Upper lobe of right lung (tissue), 1 donor: ENCODE results near the gene NLGN1. TPM values are rescaled to one million over a fixed set of nuclear protein-coding genes. Genes with fewer than 3 reads are reported as not detected.

ENCODE experiments used
- ATAC-seq: fragments of 200-7000 bp; cut with Tn5 transposase; one replicate; pipeline ENCODE4 v1.9.1; 2020; ENCODE audit warnings: mild to moderate bottlenecking, moderate library complexity
- DNase-seq: peaks from one replicate; pipeline ENCODE4 v3.0.0-alpha.2; 2020
- H3K27ac ChIP-seq: fragments of 200-600 bp; one replicate; pipeline ENCODE4 v1.8.0; 2022
- H3K27me3 ChIP-seq: fragments of 200-600 bp; one replicate; pipeline ENCODE4 v1.8.0; 2022; ENCODE audit warnings: mild to moderate bottlenecking
- H3K36me3 ChIP-seq: fragments of 200-600 bp; one replicate; pipeline ENCODE4 v1.8.0; 2022
- H3K4me1 ChIP-seq: fragments of 200-600 bp; one replicate; pipeline ENCODE4 v1.8.0; 2022
- H3K4me3 ChIP-seq: fragments of 200-600 bp; one replicate; pipeline ENCODE4 v1.8.0; 2022; ENCODE audit warnings: mild to moderate bottlenecking
- H3K9me3 ChIP-seq: fragments of 200-600 bp; one replicate; pipeline ENCODE4 v1.8.0; 2022
- CTCF ChIP-seq: fragments of 200-600 bp; IDR thresholded peaks from one replicate; pipeline ENCODE4 v1.8.0; 2022; ENCODE audit warnings: antibody characterized with exemption
- intact Hi-C: fragments of 100-400 bp; cut with DNase I; formaldehyde crosslinking; loops from one replicate; pipeline ENCODE4 v1.11.0; 2022
- total RNA-seq: library from RNA; stranded (reverse); fragmentation: NEBNext Ultra II Directional; extraction: Animal tissue kit (Norgen Biotek cat#: 25700); gene quantifications from one replicate; pipeline ENCODE4 v1.2.1, GENCODE V29; 2021
- donor health status: DM: no; HTN: yes; CAD: no; lungs with severe emphysema.

The NLGN1 gene
- total RNA-seq, 1 donor from 2014 or later, result 3.3 TPM

- DNase-seq (no peak), ATAC-seq (peak; percentile 24)
- H3K4me3 ChIP-seq, result no peak overlapping the region
- TF ChIP-seq CTCF, result no peak
- H3K4me1 ChIP-seq, result no peaks in the 10 kb centered on the region
- H3K27me3 ChIP-seq, result no peaks in the 10 kb centered on the region
- intact Hi-C loops, result no loop called here
- no peaks in the 10 kb centered on the region for H3K9me3 ChIP-seq
- H3K36me3 ChIP-seq, result no peaks in the 10 kb centered on the region
- no peak overlapping the region for H3K27ac ChIP-seq
These were observed 873.3 kb downstream of the NLGN1 start for GRCh38 chr3:174270841-174271240.

- ATAC-seq (no peak), DNase-seq (no peak)
- TF ChIP-seq CTCF, result no peak
- Histone ChIP-seq H3K27ac (no peak overlapping the region), H3K36me3 (no peaks in the 10 kb centered on the region), H3K9me3 (no peaks in the 10 kb centered on the region), H3K4me1 (no peaks in the 10 kb centered on the region), H3K27me3 (no peaks in the 10 kb centered on the region), H3K4me3 (no peak overlapping the region)
- intact Hi-C loops, result no loop called here
These were observed 877.8 kb downstream of the NLGN1 start for GRCh38 chr3:174275336-174275735.

- ATAC-seq, result no peak
- no peak overlapping the region for H3K27ac ChIP-seq
These were observed 879.3 kb downstream of the NLGN1 start for GRCh38 chr3:174276826-174277225.

GRCh38 chr3:174278094-174278493 lies 880.5 kb downstream of the NLGN1 start:
- no peak for TF ChIP-seq CTCF
- Histone ChIP-seq H3K27me3 (no peaks in the 10 kb centered on the region), H3K36me3 (no peaks in the 10 kb centered on the region), H3K27ac (no peak overlapping the region), H3K9me3 (no peaks in the 10 kb centered on the region), H3K4me3 (no peak overlapping the region), H3K4me1 (no peaks in the 10 kb centered on the region)
- DNase-seq (no peak), ATAC-seq (no peak)
- intact Hi-C loops, result no loop called here

More at GRCh38 chr3:174276826-174277225, 879.3 kb downstream of the NLGN1 start:
- Histone ChIP-seq H3K27me3 (no peaks in the 10 kb centered on the region), H3K4me3 (no peak overlapping the region), H3K9me3 (no peaks in the 10 kb centered on the region), H3K36me3 (no peaks in the 10 kb centered on the region), H3K4me1 (no peaks in the 10 kb centered on the region)
- TF ChIP-seq CTCF, result no peak
- DNase-seq, result no peak
- intact Hi-C loops, result no loop called here

- no peak for TF ChIP-seq CTCF
- Histone ChIP-seq H3K36me3 (no peaks in the 10 kb centered on the region), H3K4me3 (no peak overlapping the region), H3K9me3 (no peaks in the 10 kb centered on the region), H3K27me3 (no peaks in the 10 kb centered on the region), H3K4me1 (no peaks in the 10 kb centered on the region), H3K27ac (no peak overlapping the region)
- DNase-seq (no peak), ATAC-seq (no peak)
- intact Hi-C loops, result no loop called here
These were observed 882.6 kb downstream of the NLGN1 start for GRCh38 chr3:174280186-174280585.

- DNase-seq, result no peak
- H3K4me3 ChIP-seq, result no peak overlapping the region
- no peak for TF ChIP-seq CTCF
- no peaks in the 10 kb centered on the region for H3K27me3 ChIP-seq
- H3K9me3 ChIP-seq, result no peaks in the 10 kb centered on the region
- H3K27ac ChIP-seq, result no peak overlapping the region
- no peak for ATAC-seq
- no peaks in the 10 kb centered on the region for H3K4me1 ChIP-seq
- intact Hi-C loops, result no loop called here
- no peaks in the 10 kb centered on the region for H3K36me3 ChIP-seq
These were observed 887.8 kb downstream of the NLGN1 start for GRCh38 chr3:174285242-174285864.
